ENCODE data around the gene TRPM2.

The TRPM2 gene

DNA sequence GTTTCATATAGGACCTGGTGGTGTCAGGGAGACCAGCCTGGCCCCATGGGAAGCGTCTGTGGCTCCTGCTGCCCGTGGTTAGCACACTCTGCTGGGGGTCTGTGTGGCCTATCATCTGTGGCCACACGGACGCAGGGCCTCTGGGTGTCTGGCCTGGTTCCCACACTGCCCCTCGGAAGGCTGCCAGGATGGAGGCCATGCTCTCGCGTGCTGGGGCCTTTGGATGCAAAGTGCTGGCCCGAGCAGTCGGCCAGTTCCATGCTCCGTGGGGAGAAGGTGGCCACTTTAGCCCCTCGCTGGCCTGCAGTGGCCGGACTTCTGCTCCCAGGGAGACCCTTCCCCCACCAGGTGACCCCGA is 81.1 kb downstream of the TRPM2 start:
- DNase-seq: peak; percentile 35

GRCh38 chr21:44434936-44435635 is 81.7 kb downstream of the TRPM2 start:
- no peak for DNase-seq

DNA sequence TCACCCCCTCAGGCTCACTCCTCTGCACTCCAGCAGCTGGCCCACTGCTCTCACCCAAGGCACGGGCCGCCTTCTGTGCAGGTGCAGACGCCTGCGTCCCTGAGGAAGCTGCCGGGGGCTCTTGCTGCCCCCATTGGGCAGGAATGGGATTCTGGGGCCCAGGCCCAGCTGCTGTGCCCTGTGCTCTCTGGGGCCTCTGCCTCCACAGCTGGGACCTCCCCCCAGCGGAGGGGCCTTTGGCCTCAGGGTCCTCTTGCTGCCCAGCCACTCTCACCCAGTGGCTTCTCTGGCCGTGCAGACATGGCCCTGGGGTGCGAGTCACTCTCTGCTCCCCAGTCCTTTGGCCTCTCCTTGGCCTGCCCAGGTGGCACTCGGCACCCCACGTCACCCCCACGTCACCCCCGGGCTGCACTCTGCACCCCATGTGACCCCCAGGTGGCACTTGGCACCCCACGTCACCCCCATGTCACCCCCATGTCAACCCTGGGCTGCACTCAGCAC is 82.7 kb downstream of the TRPM2 start:
- peak; percentile 2 for DNase-seq

DNA sequence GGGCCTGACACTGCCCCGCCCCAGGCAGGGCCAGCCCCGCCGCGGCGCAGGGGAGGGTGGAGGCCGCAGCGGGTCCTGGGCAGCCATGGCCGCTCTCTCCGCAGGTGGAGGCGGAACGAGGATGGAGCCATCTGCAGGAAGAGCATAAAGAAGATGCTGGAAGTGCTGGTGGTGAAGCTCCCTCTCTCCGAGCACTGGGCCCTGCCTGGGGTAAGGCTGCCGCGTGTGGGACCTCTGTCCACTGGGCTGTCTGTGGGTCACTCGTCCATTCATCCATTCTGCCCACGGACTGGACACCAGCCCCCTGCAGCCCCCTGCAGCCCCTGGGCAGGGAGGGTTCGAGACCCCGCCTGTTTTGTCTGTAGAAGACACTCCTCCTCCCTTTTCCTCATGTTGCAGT is 83.5 kb downstream of the TRPM2 start:
- DNase-seq: no peak

DNA sequence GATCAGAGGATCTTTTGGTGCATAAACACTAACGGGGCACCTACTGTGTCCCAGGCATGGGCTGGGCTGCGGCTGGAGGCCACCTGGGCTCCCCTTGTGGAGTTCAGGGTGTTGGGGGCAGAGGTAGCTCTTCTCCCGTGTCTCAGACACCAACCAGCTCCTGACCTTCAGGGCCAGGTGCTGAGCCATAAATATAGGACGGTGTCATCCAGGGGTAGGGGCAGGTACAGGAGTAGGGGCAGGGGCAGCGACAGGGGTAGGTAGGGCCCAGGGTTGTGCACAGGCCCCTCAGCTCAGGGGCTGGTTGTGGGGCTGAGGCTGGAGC is 83.9 kb downstream of the TRPM2 start:
- no peak for DNase-seq

- no peak for DNase-seq
These were observed 84.4 kb downstream of the TRPM2 start for GRCh38 chr21:44437696-44438431.

DNA sequence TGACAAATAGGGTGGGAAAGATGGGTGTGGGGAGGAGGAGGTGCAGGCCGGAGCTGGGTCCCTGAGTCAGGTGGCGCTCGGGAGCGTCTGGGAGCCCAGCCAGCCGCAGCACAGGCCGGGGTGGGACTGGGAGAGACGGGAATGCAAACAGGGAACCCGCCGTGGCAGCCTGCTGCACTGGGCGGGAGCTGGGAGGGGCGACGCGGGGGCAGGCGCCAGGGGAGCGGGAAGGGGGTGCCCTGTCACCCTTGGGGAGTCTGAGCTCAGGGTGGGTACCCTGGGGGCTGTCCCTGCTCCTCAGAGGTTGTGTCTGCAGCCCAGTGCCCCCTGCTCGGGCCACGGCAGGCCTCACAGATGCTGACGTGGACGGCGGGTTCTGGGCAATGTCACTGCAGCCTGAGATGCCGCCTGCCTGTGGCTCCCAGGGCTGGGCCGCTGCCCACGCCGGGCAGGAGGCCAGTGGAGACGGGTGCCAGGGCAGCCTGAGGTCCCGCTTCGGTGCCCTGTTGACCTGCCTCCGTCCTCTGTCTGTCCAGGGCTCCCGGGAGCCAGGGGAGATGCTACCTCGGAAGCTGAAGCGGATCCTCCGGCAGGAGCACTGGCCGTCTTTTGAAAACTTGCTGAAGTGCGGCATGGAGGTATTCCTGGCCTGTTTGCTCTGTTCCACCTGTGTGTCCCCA is 85.2 kb downstream of the TRPM2 start:
- no peak for DNase-seq

- DNase-seq: no peak
These were observed 85.8 kb downstream of the TRPM2 start for GRCh38 chr21:44439211-44439600.

DNA sequence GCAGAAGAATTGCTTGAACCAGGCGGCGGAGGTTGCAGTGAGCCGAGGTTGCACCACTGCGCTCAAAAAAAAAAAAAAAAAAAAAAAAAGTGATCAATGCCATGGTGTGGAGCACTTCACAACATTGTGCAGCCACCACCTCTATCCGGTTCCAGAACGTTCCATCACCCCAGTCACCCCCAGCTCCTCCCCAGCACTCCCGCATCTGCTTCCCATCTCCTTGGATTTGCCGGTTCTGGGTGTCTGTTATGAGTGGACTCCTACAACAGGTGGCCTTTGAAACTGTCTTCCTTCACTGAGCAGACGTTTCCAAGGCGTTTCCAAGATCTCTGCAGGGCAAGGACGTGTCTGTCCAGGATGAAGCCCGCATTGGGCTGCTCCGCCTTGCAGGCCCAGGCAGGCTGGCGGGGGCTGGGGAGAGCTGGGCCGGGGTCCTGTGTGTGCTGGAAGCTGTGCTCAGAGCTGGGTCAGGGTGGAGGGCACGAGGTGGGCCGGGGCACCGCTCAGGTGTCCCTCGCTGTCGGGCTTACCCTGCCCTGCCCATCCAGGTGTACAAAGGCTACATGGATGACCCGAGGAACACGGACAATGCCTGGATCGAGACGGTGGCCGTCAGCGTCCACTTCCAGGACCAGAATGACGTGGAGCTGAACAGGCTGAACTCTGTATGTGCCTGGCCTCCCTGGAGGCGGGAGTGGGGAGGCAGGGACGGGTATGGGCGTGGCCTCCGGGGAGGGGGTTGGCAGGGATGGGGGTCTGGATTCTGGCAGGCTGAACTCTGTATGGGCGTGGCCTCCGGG is 87.0 kb downstream of the TRPM2 start:
- no peak for DNase-seq

DNA sequence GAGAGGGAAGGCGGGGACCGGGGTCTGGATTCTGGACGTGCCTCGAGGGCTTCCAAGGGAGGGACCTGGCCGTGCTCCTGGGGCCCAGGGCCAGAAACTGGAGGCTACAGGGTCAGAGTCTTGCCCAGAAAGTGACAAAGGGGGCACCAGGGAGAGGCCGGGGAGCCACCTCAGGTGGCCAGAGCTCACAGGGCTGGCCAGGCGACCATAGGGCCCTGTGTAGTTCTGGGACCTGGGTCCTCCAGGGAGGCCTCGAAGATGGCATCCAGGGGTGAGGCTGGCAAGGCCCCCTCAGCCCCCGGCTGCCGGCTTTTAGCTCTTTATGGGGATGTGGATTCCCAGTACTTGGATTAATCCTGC is 87.6 kb downstream of the TRPM2 start:
- DNase-seq: no peak

DNA sequence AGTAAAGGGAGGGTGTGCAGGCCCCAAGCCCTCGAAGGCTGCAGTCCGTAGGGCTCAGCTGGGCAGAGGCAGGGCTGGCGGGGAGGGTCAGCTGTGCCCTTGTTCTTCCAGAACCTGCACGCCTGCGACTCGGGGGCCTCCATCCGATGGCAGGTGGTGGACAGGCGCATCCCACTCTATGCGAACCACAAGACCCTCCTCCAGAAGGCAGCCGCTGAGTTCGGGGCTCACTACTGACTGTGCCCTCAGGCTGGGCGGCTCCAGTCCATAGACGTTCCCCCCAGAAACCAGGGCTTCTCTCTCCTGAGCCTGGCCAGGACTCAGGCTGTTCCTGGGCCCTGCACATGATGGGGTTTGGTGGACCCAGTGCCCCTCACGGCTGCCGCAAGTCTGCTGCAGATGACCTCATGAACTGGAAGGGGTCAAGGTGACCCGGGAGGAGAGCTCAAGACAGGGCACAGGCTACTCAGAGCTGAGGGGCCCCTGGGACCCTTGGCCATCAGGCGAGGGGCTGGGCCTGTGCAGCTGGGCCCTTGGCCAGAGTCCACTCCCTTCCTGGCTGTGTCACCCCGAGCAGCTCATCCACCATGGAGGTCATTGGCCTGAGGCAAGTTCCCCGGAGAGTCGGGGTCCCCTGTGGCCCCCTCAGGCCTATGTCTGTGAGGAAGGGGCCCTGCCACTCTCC is 88.3 kb downstream of the TRPM2 start:
- no peak for DNase-seq

DNA sequence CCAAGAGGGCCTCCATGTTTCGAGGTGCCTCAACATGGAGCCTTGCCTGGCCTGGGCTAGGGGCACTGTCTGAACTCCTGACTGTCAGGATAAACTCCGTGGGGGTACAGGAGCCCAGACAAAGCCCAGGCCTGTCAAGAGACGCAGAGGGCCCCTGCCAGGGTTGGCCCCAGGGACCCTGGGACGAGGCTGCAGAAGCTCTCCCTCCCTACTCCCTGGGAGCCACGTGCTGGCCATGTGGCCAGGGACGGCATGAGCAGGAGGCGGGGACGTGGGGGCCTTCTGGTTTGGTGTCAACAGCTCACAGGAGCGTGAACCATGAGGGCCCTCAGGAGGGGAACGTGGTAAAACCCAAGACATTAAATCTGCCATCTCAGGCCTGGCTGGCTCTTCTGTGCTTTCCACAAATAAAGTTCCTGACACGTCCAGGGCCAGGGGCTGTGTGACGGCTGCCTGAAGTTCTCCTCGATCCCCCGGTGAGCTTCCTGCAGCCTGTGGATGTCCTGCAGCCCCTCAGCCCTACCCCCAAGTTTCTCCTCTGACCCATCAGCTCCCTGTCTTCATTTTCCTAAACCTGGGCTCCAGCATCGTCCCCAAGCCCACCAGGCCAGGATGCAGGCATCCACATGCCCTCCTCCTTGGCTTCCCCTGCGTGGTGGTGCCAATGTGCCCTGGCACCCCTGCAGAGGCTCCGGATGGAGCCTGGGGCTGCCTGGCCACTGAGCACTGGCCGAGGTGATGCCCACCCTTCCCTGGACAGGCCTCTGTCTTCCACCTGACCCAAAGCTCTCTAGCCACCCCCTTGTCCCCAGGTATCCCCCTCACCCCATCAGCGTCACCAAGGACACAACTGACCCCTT is 89.1 kb downstream of the TRPM2 start:
- DNase-seq: no peak

- no peak for DNase-seq
These were observed 90.0 kb downstream of the TRPM2 start for GRCh38 chr21:44443291-44443890.

- DNase-seq: no peak
These were observed 90.5 kb downstream of the TRPM2 start for GRCh38 chr21:44443891-44444285.

- no peak for DNase-seq
These were observed 91.0 kb downstream of the TRPM2 start for GRCh38 chr21:44444286-44444931.

GRCh38 chr21:44445145-44445812 is 91.9 kb downstream of the TRPM2 start:
- DNase-seq: peak; percentile 5

DNA sequence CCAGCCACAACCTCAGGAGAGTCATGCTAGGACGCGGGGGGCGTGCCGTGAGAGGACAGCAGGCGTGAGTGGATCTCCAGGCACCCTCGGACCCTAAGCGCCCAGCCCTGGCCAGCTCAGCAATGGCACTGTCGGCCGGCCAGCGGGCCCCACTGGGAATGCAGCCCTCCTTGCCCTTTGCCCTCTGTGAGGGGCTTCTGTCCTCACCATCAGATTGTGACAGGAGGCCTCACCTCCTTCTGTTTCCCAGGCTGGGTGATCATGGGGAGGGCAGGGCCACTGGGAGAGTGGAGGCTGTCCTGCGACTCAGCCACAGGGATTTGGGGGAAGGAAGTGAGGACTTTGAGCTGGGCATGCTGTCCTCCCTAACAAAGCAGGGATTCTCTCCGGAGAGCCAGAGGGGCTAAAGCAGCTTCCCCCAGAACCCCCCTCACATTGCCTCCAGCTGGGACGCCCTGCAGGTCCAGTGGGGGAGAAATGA is 95.3 kb downstream of the TRPM2 start:
- DNase-seq: peak; percentile 4

DNA sequence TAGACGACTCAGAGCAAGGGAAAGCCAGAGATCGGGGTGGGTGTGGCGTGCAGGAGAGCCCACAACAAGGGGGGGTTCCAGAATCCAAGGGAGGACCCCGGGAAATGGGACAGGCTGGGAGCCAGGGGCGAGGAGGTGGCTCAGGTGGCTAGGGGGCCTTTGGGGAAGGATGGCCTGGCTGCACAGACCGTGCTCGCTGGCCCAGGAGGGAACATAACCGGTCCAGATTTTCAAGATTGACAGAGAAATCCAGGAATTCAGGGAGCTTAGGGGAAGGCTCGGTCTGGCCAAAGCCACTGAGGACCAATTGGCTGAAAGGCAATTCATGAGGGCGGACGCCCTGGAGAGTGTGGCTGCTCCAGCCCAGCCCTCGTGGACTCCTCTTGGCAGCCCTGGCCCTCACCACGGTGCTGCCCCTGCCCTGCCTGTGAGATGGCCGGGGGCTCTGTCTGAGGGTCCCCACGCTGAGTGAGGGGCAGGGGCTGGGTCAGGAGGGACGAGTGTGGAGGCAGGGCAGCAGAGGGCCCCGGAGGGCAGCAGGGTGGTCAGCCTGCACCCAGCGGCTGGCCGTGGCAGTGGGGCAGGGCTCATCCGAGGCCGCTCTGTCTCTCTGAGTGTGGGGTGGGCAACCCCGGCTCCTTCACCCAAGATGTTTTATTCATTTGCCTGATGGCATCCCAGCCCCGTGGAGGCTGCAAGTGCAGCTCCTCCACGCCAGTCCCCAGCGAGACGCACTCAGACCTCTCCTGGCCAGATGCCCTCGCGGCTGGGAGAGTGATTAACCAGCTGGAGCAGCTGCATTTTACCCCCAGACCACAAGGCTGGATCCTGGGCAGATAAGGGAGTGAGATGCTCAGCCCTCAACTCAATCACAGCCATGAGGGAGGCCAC is 96.3 kb downstream of the TRPM2 start:
- DNase-seq: no peak

DNA sequence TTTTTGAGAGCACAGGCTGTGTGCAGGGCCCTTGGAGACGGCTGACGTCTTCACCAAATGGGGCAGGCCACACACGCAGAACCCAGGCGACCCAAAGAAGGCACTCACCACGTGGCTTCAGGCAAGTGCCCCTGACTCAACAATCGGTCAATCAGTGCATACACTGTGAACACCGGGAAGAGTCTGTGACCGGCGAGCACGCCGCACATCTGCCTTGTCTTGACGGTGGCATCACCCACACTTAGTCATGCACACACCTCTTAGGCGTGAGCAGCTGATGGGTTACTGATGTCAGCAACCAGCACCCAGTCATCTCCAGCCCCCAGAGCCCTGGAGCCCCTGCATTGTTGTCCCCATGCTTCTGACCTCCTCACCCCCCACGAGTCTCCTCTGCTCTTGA is 97.0 kb downstream of the TRPM2 start:
- DNase-seq: no peak
